Measurements from ENCODE around the gene CYTH2. TPM values are rescaled to one million over a fixed set of nuclear protein-coding genes. Genes with fewer than 3 reads are reported as not detected.

Gene CYTH2
- total and polyA plus RNA-seq, 2 of the 8 experiments (the other 6 are each of a cell fraction or from before 2014, with no cell fraction given), result 43.7 to 71.4 TPM

- H3K27me3 ChIP-seq (replicated peaks in 1 of 4; ENCODE audit: control insufficient read depth in 3 of 4, extremely low read depth in 1 of 4, insufficient read depth in 3 of 4, low read length in 3 of 4), result no peaks in the 10 kb centered on the region
- no peak overlapping the region for H3K4me2 ChIP-seq (ENCODE audit: insufficient read depth in 1 of 2, low read depth in 2 of 2, low read length in 2 of 2)
- H3K23ac ChIP-seq (ENCODE audit: insufficient read length), result no peak overlapping the region
- peaks cover 41 to 73% (median 64%) of the 10 kb centered on the region in 4 experiments for H3K36me3 ChIP-seq (ENCODE audit: control insufficient read depth in 2 of 4, insufficient read depth in 4 of 4, low read length in 3 of 4)
- no peak overlapping the region for H4K91ac ChIP-seq (replicated peaks; ENCODE audit: insufficient read length, low read length)
- no peak overlapping the region for H2BK120ac ChIP-seq (replicated peaks; ENCODE audit: low read depth, low read length)
- no peak for FAIRE-seq
- no peak overlapping the region for H3K9ac ChIP-seq (replicated peaks in 1 of 4; ENCODE audit: extremely low read depth in 1 of 4, low read depth in 3 of 4, low read length in 3 of 4)
- H3K56ac ChIP-seq (replicated peaks; ENCODE audit: insufficient read length, low read depth, low read length), result no peak overlapping the region
- H2AK5ac ChIP-seq (ENCODE audit: low read depth, low read length), result no peak overlapping the region
- no peaks in the 10 kb centered on the region for H3K9me3 ChIP-seq (ENCODE audit: insufficient read depth in 2 of 2, low read depth in 1 of 2, low read length in 1 of 2)
- H3K27ac ChIP-seq (ENCODE audit: low read depth, low read length), result no peak overlapping the region
- H2BK12ac ChIP-seq (ENCODE audit: low read depth, low read length), result no peak overlapping the region
- H4K8ac ChIP-seq (ENCODE audit: extremely low read depth, insufficient read depth, low read length), result no peak overlapping the region
- peaks cover 4% of the 10 kb centered on the region; the same call in 1 of the 2 replicates for H3K79me1 ChIP-seq (ENCODE audit: low read depth, low read length)
- no peak overlapping the region for H3K14ac ChIP-seq (ENCODE audit: insufficient read length)
- H3K4me3 ChIP-seq (ENCODE audit: extremely low read depth in 1 of 4, insufficient read depth in 2 of 4, low read depth in 3 of 4, low read length in 4 of 4), result no peak overlapping the region
- no peak overlapping the region for H2BK5ac ChIP-seq (ENCODE audit: low read depth, low read length)
- ChIA-PET POLR2A (ENCODE audit: partially characterized antibody) (interaction anchor here (1.0 to 11.4 kb wide), 5 partner anchors 8 to 21 kb away, joined by 3 to 176 read pairs (median 9); no protein-coding TSS in a partner anchor), CTCF (ENCODE audit: partially characterized antibody) (interaction anchor here (0.6 to 1.4 kb wide), 5 partner anchors 9 to 82 kb away, joined by 3 to 5 read pairs (median 3); partner anchors contain the start of genes KCNJ14 and KDELR1)
- H4K5ac ChIP-seq (ENCODE audit: insufficient read length, low read depth, low read length), result no peak overlapping the region
- H2AFZ ChIP-seq (ENCODE audit: low read length), result no peak overlapping the region
- peaks cover 16 to 22% of the 10 kb centered on the region in 2 experiments for H4K20me1 ChIP-seq (replicated peaks in 1 of 2; ENCODE audit: control insufficient read depth in 1 of 2, insufficient read depth in 2 of 2, low read length in 2 of 2)
- 91% methylated on average over 14 of the region's 14 CpGs; no CpG with 5 or more reads in 1 of the 2 experiments for WGBS, 2 experiments (ENCODE audit: extremely low coverage in 1 of 2, insufficient coverage in 1 of 2, insufficient read length in 1 of 2, insufficient replicate concordance in 2 of 2, low coverage in 1 of 2, low lambda C conversion rate in 2 of 2, missing lambda C conversion rate in 1 of 2)
- H2BK20ac ChIP-seq (ENCODE audit: low read length), result no peak overlapping the region
- no peak for DNase-seq (ENCODE audit: low read depth in 1 of 2, low spot score in 2 of 2)
- no peaks in the 10 kb centered on the region; the same call in 1 of the 2 replicates for H3K23me2 ChIP-seq (ENCODE audit: low read depth, low read length)
- H3K4me1 ChIP-seq (replicated peaks in 1 of 4; ENCODE audit: control insufficient read depth in 3 of 4, insufficient read depth in 4 of 4, low read length in 3 of 4), result peaks cover 0 to 5% (median 1%) of the 10 kb centered on the region in 4 experiments; a peak in 1 of 7 replicates
- no peak overlapping the region for H3K4ac ChIP-seq (replicated peaks; ENCODE audit: insufficient read length, low read depth, low read length)
- H3K79me2 ChIP-seq (ENCODE audit: control insufficient read depth in 1 of 2, insufficient read depth in 2 of 2, low read length in 2 of 2), result peaks cover 0 to 12% of the 10 kb centered on the region in 2 experiments; a peak in 1 of 4 replicates
- no peak overlapping the region for H3K18ac ChIP-seq (ENCODE audit: extremely low read depth, low read length)
- H2BK15ac ChIP-seq (ENCODE audit: low read length), result no peak overlapping the region
- TF ChIP-seq KDM5A (IDR thresholded peaks at IDR 0.05; ENCODE audit: low read length), result no peak
- no peak for TF ChIP-seq SIN3A (conservative IDR thresholded peaks at IDR 0.05 in 1 of 2, IDR thresholded peaks at IDR 0.05 in 1 of 2; ENCODE audit: low read depth in 1 of 2, low read length in 2 of 2)
- TF ChIP-seq CHD2 (IDR thresholded peaks at IDR 0.05; ENCODE audit: low read length), result no peak
- no peak for TF ChIP-seq CHD1 (IDR thresholded peaks at IDR 0.05; ENCODE audit: low read depth, low read length)
- TF ChIP-seq ATF3 (IDR thresholded peaks at IDR 0.05; ENCODE audit: insufficient read depth, low read depth, low read length), result no peak
- no peak for TF ChIP-seq JUN (IDR thresholded peaks at IDR 0.05; ENCODE audit: low read depth, low read length)
- TF ChIP-seq USF2 (IDR thresholded peaks at IDR 0.05; ENCODE audit: low read length), result no peak
- TF ChIP-seq MAX (IDR thresholded peaks at IDR 0.05), result no peak
- no peak for TF ChIP-seq NANOG (IDR thresholded peaks at IDR 0.05; ENCODE audit: insufficient read depth, low read depth, low read length, poor library complexity, severe bottlenecking)
Observed at GRCh38 chr19:48473161-48473966, 4.2 kb downstream of the CYTH2 start.
